GM21825 (cell line): Measurements from ENCODE around the gene SDK1.
"Not testable (repeated sequence)": the region's sequence is repeated elsewhere in the genome, so short reads cannot be mapped to it uniquely, and the experiment has no call there.

Experiments used
- ATAC-seq: cut with Tn5 transposase; IDR thresholded peaks from one replicate; pipeline ENCODE4 v1.9.1; 2021; ENCODE audit warnings: mild to moderate bottlenecking, moderate library complexity; ENCODE audit not compliant: unreplicated experiment

The SDK1 gene

GRCh38 chr7:4245135-4245865, 944.2 kb downstream of the SDK1 start:
- no peak for ATAC-seq

DNA sequence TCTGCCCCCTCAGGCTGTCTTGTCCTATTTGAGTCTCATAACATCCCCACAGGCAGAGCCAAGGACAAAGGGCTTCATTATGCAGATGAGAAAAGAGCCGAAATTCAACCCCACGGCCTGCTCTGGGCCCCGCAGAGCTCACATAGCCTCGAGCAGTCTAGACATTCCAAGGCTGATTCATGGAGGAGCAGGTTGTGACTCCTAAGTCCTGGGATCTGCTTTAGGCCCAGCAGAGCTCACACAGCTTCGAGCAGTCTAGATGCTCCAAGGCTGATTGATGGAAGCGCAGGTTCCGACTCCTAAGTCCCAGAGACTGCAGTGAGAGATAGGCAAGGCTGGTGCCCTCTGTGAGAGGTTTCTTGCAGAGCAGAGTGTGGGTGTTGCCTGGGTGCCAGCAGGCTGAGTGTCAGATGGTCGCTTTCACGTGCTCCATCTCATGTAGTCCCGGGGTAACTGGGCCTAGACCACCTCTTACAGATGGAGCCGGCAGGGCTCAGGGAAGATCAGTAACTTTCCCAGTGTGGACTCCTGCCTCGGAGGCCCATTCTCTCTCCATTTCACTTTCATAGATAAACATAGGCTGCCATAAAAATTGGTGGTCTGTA, 944.9 kb downstream of the SDK1 start:
- ATAC-seq, result no peak

DNA sequence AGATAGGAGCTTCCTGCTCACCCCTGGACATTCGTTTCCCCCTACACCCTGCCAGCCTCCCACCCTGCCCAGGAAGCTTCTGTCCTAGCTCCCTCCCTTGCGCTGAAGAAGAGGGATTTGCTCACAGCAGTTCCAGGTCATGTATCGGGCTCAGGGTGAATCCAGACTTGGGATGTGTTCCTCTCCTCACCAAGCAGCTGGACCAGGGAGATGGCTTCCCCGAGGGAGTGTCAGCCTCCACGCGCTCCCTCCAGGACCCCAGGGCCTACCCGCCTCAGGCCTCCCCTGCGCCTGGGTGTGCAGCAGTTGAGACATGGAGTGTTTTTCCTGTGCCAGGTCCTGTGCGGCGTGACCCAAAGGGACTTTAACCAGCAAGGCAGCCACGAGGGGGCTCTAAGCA, 945.5 kb downstream of the SDK1 start:
- ATAC-seq, result no peak

DNA sequence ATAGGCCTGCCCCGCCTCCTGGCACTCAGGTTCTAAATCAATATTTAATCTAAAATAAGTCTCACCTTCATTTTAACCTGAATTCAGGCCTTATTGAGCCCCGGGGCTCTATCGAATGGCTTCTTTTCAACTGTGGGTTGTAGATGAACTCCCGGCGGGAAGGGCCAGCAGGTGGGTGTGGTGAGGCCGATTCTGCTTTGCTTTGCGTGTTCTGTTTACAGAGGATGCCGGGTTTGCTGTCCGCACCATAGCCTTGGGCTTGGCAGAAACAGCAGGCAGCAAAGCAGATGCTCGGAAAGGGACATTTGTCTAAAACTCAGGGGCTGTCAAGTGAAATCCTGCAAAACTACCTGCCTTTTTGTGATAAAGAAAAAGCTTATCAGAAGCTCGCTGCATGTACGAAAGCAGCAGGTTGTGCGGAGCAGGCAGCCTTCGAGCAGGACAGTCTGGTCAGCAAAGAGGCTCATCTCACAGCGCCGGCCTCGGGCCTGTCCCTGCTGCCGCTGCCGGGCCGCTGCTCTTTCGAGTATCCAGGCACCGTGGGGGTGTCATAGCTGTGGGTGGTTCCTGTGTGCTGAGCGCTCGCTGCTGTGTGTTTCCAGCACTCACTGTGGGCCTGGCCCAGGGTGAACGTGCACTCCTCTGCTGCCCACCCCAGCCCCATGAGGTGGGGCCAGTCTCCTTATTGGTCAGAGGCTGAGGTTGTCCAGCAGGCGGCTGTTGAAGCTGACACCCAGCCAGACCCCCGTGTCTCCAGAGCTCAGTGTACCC, 946.2 kb downstream of the SDK1 start:
- ATAC-seq, result no peak

DNA sequence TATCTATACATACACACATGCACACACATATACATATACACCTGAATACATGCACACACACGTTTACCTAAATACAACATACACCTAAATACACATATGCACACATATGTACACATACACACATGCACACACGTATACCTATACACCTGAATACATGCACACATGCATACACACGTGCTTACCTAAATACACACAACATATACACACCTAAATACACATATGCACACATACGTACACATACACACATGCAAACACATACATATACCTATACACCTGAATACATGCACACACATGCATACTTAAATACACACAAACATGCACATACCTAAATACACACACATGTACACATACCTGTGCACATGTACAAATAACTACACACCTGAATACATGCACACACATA, 947.2 kb downstream of the SDK1 start:
- no peak for ATAC-seq

DNA sequence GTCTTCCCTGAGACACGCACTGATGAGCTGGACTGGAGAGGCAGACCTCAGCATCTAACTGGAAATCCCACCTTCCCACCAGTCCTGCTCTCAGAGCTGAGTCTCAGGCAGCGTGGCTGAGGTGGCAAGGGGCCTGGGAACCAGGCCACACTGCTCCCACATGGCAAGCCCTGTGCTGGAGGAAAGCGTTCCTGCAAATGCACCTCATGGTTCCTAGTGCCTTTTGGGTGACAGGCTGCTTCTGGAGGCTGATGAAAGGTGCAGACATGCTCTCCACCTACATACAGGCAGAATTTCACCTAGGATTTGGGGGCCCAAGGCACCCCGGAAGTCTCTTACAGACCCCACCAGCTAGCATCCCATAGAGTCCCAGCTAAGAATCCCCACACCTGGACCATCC, 948.2 kb downstream of the SDK1 start:
- no peak for ATAC-seq

DNA sequence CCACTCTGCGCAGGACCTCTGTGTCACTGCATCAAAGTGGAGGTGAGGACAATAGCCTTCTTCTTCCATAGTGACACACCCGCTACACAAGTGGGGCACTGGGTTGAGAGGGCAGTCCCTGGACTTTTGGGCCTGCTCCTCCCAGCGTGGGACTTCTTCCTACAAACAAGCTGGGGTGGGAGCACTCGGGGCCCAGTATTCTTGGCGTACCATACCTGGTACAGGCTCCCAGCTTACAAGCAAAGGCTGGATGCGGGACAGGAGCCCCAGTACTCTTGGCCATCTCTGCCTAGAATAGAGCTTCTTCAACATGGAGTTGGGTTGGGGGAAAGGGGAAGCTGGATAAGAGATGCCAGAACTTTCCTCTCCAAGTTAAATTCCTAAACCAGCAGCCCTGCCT, 954.3 kb downstream of the SDK1 start:
- ATAC-seq, result no peak

- ATAC-seq, result no peak
These were observed 955.2 kb downstream of the SDK1 start for GRCh38 chr7:4256286-4256685.

DNA sequence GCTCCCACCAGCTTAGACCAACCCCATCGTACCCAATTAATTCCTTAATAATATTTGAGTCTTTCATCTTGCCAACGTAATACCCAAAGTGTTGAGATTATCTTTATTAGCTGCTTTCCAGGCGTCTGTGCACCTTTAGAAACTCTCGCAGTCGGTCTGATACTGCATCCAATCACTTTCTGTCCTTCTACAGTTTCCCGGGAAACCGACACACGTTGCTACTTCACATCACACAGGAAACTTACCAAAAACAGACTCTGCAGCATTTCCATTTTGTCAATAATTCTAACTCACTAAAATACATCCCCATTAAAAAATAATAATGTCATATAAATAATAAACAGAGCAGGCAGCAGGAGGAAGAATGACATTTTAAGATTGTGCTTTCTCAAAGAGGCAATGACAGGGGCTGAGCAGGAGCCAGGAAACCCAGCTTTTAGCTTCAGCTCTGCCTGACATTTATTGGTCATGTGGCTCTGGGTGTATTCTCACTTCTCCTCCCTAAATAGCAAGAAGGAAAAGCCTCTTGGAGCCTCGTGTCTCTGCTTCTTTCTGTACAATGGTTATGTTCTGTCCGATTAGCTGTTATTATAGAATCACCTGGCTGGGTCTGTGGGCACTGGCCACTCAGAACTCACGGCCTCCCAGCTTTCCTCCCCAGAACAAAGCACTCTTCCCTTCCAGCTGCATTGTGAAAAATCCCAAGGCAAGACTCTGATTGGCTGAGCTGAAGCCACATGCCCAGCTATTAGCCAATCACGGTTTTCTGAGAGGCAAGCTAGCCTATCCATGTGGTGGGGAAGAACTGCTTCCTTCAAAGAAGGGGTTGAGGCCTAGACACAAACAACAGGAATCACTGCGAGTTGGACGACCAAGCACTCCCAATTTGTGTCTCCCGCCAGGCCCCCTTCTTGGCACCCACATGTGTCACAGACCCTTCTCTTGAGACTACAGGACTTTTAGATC, 956.4 kb downstream of the SDK1 start:
- no peak for ATAC-seq

DNA sequence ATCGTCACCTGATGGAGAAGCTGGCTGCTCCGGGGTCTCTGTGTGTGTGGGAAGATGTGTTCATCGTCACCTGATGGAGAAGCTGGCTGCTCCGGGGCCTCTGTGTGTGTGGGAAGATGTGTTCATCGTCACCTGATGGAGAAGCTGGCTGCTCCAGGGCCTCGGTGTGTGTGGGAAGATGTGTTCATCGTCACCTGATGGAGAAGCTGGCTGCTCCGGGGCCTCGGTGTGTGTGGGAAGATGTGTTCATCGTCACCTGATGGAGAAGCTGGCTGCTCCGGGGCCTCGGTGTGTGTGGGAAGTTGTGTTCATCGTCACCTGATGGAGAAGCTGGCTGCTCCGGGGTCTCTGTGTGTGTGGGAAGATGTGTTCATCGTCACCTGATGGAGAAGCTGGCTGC, 959.1 kb downstream of the SDK1 start:
- ATAC-seq, result not testable (repeated sequence)

DNA sequence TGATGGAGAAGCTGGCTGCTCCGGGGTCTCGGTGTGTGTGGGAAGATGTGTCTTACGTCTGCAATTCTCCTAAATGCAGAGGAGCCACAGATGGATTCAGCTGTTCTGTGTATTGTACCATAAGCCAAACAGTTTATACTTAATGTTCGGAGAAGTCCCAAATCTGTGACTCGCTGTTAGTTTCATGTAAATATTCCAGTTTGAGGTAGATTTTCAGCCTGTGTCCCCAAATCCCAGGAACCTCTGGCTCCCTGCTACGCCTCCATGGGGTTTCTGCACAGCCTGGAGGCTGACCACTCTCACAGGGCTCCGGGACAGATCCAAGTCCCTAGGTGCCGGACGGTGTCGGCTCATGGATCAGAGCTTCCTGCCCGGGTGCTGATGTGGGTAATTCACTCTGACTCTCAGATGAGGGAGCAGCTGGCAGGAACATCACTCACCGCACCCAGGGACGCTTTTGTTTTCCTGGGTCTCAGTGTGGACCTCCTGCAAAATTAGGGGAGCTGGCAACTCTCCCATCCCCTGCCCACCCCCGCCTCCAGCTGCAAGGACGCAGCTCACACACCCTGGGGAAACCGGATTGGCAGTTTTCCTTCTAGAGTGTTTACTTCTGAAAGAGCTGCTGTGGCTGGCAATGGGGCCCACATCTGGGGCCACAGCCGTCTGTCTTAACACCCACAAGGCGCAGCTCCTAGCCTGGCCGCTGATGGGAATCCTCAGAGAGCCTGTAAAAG, 960.0 kb downstream of the SDK1 start:
- ATAC-seq, result no peak

DNA sequence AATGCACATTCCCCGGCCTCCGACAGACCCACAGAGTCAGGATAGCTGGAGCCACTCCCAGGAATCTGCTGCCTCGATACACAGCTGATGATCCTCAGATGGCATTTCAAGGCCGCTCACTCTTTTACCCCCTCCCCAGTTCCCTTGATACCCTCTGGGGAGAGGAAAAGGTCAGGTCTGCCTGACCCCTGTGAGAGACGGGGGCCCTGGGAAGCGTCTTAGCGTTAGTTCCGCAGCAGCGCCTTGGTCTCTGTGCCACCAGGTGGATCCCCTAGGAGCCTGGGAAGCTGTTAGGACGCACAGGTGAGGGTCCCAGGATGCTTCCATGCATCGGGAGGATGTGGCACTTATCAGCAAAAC, 960.5 kb downstream of the SDK1 start:
- no peak for ATAC-seq

DNA sequence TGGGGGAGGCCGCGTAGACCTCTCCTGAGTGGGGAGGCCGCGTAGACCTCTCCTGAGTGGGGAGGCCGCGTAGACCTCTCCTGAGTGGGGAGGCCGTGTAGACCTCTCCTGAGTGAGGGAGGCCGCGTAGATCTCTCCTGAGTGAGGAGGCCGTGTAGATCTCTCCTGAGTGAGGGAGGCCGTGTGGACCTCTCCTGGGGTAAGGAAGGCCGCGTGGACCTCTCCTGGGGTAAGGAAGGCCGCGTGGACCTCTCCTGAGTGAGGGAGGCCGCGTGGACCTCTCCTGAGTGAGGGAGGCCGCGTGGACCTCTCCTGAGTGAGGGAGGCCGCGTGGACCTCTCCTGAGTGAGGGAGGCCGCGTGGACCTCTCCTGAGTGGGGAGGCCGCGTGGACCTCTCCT, 963.2 kb downstream of the SDK1 start:
- not testable (repeated sequence) for ATAC-seq

DNA sequence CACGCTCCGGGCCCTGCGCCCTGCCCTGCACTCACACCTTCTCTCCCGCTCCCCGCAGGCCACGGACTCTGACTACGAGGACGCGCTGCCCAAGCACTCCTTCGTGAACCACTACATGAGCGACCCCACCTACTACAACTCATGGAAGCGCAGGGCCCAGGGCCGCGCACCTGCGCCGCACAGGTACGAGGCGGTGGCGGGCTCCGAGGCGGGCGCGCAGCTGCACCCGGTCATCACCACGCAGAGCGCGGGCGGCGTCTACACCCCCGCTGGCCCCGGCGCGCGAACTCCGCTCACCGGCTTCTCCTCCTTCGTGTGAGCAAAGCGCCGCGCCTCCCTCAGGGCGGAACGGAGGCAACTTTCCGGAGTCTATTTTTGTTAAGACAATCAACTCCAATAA, 964.0 kb downstream of the SDK1 start:
- no peak for ATAC-seq

GRCh38 chr7:4265676-4266075, 964.6 kb downstream of the SDK1 start:
- no peak for ATAC-seq

- no peak for ATAC-seq
These were observed 965.4 kb downstream of the SDK1 start for GRCh38 chr7:4266270-4267040.

DNA sequence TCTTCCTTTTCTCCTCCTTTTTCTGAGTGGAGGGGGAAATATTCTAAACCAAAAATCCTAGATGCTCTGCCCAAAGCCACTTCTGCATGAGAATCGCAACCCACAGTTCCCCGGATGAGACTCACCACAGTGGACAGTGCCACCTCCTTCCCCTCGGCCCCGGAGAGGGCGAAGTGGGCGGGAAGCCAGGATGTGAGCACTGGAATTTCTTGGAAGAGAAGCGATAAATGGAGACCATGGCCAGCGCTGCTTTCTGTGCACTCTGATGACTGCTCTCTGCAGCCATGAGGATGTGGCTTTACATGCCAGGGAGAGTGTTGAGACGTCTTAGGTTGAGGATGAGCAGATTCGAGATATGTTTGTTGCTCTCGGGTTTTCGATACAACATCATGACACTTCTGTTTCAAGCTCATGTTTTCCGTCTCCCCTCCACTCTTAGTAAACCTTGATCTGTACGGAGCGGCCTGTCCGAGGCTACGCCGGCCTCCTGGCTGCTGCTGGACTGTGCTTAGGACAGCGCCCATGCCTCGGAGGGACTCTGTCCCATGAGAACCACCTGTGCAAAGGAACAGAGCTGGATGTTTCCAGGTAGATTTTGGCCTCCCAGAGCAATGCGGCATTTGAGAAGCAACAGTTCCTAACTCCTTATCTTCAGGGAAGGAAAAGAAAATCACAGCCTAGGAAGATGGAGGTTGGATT, 966.4 kb downstream of the SDK1 start:
- ATAC-seq, result no peak

- no peak for ATAC-seq
These were observed 967.3 kb downstream of the SDK1 start for GRCh38 chr7:4268040-4268965.
